NCI-H146 treated with DMSO at 0.1 percent for 48 hours (cell line): ENCODE results near the gene PIGT.

Experiments
- DNase-seq: peaks from one replicate; lab custom pipeline; 2025; ENCODE audit not compliant: unreplicated experiment; lab: John Stamatoyannopoulos, UW

The PIGT gene

DNA sequence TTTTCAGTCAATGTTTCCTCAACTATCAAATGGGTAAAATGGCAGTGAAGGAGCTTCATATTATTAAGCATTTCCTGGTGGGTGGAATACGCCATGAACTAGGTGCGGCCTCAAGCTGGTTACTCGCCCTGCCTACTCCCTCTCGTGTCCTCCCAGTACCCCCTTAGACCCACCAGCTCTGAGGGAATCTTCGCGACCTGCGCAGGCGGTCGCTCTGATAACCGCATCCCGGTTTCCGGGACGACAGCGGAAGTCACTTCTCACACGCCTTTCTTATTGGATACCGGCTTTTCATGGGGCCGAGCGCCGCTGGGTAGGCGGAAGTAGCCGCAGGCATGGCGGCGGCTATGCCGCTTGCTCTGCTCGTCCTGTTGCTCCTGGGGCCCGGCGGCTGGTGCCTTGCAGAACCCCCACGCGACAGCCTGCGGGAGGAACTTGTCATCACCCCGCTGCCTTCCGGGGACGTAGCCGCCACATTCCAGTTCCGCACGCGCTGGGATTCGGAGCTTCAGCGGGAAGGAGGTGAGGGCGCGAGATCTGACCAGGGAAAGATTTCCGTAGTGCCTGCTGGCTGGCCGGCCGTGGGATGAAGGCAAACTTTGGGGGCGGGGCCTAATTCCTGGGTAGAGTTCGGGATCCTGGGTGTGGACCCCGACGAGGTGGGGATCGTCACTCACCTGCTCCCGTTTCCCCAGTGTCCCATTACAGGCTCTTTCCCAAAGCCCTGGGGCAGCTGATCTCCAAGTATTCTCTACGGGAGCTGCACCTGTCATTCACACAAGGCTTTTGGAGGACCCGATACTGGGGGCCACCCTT is at the start of gene PIGT:
PIGT (plus strand) TSS at position 320 of the 816 bp plus-strand sequence; CDS start at position 336, 16 bp downstream.
- peak; percentile 92 for DNase-seq

DNA sequence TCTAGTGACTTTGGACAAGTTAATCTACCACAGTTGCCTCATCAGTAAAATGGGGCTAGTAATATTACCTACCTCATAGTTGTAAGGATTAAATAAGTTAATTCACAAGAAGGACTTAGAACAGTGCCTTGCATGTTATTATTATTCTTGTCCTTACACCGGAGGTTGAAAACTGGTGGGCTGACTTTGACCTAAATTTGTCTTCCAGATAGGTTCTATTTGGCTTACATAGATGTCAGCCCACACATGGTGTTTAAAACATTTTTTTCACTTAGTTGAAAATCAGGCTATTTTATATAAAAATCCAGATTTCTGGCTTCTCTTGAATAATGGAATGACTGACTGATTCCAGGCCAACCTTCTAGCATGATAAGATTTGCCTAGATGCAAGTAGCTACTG is 49.7 kb upstream of the PIGT start:
- DNase-seq, result no peak

DNA sequence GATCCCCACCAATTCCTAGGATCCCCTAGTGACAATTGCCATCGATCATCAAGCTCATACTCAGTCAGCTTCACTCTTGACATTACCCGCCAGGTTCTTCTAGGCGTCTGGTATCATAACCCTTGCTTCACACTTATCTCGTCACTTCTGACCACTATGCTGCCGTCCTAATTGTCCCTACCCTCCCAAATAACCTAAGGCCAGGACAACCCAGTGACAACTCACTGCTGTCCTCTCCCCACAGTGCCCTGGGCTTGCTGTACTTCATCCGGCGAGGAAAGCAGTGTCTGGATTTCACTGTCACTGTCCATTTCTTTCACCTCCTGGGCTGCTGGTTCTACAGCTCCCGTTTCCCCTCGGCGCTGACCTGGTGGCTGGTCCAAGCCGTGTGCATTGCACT is 49.3 kb upstream of the PIGT start:
- DNase-seq, result no peak

DNA sequence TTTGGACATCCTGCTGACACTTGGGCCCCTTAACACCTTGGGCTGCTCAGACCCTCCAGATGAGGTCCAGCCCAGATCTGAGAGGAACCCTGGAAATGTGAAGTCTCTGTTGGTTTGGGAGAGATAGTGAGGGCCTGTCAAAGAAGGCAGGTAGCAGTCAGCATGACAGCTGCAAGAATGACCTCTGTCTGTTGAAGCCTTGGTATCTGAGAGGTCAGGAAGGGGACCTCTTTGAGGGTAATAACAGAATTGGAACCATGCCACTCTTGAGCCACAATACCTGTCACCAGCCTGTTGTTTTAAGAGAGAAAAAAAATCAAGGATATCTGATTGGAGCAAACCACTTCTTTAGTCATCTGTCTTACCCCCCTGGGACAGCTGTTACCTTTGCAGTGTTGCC is 48.8 kb upstream of the PIGT start:
- no peak for DNase-seq

DNA sequence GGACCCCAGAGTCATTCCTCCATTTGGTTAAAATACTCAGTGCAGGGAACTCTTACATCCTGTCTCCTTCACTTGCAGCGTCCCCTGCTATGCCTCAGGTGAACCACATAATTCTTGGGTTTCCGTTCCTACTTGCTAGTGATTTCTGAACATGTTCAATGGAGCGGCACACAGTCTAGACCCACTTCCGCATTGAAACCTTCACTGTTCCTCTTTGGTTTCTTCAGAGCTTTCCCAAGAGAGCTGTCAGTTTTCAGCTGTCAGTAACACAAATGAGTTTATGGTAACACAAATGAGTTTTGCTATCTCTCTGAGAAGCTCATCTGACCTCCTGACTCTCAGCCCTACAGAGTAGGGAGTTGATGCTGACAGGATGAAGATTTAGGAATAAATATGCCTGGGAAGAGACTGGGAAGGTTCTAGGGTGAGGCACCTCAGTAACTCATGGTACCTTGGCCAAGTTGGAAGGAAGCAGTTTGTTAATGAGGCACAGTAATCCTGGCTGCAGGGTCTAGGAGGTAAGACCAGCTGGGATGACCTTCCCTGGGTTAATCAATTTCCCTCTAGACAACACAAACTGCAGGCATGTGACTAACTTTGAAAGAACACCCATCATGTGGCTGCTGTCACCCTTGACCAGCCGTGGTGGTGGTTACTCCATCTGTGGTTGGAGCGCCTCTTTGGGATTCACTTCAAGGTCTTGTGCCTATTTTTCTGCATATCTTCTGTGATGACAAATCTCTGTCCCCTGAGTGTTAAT is 47.5 kb upstream of the PIGT start:
- DNase-seq, result no peak

DNA sequence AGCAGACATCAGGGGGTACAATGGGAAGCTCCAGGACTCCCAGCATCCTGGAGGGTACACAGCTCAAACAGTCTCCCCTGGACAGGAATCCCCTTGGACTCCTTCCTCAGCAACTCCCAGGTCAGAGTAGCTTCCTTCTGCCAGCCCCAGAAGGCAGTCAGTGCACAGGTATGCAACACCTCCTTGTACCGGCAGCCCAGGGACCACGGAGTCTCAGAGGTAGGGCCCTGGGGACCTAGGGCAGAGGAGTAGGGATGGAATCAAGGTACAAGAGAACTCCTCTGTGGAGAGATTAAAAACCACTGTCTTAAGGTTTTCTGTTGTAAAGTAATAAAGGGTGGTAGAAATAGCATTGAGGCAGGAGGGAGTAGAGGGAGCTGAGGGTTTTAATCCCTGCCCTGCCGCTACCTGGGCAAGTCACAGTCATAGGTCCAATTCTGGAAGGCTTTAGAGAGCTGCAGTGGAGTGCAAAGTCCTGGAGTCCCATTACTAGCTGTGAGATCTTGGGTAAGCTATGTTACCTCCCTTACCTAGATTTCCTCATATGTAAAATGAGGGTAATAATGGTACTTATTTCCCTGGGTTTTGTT is 45.3 kb upstream of the PIGT start:
- DNase-seq, result no peak

DNA sequence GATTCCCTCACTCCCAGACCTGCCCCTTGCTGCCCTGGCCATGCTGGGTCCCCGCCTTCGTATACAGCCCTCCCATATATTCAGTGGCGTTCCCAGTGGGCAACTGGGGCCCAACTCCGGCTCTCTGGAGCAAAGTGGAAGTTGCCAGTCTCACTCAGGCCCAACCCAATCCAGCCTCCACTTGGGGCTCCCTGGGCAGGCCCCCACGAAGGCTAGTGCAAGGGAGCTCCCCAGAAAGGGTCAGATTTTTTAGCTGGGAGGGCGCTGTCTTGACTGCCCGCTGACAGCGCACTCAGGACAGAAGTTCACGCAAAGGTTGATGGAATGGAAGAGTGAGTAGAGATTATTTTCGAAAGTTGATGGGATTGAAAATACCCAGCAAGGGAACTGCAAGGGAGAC is 43.7 kb upstream of the PIGT start:
- no peak for DNase-seq

DNA sequence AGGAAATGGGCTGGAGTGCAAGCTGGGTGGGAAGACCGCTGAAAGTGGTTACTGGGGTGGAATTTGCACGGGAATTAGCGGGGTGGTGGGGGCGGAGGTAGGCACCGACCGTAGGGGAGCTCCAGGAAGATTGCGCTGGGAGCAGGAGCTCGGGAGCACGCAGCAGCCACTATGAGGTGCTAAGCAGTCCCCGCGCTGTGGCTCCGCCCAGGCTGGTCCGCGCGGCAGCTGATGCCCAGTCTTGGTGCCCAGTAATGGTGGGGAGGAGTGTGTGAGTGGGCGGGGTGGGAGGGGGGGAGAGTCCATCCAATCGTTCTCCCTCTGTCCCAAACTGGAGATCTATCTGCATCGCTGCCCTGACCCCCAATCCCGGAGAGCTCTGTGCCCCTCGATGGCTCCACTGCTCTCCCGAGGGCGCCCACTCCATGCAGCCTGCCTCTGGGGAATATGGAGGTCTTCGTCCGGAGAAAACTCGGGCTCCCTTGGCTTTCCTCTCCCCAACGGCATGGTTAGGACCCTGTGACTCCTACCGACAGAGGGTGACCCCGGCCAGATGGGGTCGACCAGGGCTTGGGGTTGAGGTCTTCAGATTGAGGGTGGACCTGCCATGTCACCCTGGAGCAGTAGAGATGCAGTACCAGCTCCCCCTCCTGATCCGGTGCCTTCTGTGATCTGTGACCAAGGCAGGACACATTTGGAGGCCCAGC is 43.1 kb upstream of the PIGT start:
- no peak for DNase-seq

DNA sequence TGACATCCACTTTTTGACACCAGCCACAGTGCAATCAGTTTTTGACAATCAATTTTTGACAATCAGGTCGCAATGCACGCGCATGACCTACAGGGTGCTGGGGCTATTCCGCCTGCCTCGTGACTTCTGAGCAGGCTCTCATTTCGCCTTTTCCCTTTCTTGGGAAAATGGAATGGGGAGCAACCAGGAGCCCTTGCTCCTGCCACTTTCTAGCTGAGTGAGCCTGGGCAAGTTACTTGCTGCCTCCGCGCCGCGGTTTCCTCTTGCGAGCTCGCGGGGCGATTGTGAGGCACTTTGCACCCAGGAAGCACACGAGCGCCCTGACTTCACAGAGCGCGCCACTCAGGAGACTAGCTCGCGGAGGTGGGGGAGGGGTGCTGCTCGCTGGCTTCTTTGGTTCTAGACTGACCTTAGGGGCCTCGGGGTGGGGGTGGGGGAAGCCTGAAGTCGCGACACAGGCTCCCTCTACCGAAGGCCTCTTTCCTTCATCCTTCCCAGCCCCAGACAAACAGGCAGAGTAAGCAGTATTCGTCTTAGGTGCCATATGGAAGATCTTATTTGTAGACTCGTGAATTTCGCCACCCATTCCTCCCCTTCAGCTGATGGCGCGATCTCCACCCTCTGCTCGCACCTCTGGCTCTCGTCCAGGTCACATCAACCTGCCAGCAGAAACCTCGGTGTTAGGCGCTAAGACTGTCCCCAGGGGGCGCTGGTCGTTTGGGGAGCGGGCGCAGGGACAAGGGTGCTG is 42.4 kb upstream of the PIGT start:
- DNase-seq, result peak; percentile 80

DNA sequence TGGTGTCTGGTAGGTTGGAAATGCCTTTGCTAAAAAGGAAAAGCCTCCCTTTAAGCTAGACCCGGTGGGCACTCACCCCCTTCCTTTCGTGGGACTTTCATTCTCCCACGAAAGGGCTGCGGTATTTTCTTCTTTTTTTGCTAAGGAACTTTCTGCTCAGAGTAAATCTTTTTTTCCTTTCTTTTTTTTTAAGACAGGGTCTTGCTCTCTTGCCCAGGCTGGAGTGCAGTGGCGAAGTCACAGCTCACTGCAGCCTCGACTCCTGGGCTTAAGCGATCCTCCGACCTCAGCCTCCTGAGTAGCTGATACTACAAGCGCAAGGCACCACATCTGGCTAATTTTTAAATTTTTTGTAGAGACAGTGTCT is 41.9 kb upstream of the PIGT start:
- no peak for DNase-seq

DNA sequence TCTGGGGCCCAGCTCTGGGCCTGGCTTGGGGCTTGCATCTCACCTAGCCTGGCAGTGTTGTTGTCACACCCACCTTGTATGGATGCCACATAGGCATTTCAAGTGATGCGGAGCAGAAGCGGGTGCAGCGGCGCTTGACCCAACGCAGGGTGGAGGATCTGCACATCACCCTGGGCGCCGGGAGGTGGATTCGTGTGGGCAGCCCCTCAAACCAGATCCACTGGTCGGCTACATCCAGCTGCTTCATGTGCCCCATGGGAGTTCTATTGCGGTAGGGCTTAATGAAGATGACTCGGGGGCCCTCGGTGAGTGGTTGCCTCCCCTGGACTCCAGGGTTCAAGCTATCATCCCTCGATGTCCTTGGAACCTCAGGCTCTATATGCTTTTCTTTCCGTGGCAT is 41.0 kb upstream of the PIGT start:
- DNase-seq, result no peak

DNA sequence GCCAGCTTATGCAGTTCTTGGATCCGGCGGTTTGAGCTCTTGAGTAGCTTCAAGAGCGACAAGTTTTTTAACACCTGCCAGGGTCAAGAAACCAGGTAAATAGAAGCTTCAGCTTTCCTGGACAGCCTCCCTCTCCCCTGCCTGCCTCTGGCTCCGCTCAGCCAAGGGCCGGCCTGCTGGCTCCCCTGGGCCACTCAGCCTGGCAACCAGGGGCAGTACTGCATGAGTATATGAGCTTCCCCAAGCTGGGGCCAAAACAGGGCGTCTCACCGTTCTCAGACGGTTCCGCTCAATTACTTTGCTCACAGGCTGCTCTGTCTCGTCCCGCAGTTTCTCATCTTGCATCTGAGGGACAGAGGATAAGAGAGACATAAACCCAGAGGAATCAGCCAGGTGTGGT is 38.7 kb upstream of the PIGT start:
- no peak for DNase-seq

DNA sequence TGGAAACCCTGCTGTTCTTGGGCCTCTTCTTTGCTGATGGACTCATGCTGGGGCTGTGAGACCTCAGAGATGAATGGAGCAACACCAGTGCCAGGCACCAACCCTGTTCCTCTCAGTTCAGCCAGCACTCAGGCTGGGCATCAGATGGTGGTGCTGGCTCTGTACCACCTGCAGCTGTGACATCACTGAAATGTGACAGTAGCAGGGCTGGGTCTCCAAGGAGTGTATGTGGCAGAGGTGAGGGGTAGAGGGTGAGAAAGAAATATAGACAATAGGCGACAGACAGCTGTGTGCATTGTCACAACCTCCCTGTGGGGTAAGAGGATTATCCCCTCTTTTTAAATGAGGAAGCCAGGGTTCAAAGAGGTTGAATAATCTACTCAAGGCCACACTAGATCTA is 37.8 kb upstream of the PIGT start, which contains the start of gene TP53TG5:
TP53TG5 (minus strand) TSS at position 135 of the 400 bp plus-strand sequence; CDS start at position 46, 89 bp downstream.
- DNase-seq, result no peak

DNA sequence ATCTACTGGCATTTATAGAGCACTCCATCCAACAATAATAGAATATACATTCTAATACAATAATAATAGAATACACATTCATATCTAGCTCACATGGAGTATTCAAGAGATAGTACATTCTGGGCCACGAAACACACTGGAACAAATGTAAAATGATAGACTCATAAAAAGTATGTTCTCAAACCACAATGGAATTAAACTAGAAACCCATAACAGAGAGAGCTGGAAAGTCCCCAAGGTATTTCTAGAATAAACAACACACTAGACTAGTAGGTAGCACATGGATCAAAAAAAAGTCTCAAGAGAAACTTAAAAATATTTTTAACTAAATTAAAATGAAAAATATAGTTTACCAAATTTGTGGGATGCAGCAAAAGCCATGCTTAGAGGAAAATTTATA is 28.7 kb upstream of the PIGT start:
- no peak for DNase-seq

DNA sequence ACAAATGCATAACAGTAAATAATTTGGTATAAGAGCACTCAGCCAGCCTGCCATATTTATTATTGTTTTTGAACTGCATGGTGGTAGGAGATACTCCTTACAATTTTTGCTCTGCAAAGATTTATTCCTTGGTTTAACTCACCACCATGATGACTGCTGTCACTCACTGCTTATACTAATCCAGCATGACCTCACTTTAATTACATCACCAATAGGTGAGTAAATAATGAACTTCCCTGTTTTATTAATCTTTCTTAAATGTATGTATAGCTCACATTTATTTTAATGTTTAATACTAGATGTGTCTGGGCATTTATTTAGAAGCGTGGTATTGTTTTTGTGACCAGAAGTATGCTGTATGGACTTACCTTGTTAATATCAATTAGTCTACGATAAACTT is 25.0 kb upstream of the PIGT start:
- DNase-seq, result no peak

DNA sequence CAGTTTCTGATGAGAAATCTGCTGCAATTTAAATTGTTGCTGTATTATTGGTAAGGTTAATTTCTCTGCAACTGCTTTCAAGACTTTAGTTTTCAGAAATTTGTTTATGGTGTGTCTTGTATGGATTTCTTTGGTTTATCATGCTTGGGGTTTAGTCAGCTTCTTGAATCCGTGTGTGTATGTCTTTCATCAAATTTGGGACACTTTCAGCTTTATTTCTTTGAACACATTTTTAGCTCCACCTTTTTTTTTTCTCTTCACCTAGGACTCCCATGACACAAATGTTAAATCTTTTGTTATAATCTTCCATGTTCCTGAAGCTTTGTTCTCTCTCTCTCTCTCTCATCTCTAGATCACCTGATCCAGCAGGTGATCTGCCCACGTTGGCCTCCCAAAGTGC is 24.4 kb upstream of the PIGT start:
- no peak for DNase-seq

DNA sequence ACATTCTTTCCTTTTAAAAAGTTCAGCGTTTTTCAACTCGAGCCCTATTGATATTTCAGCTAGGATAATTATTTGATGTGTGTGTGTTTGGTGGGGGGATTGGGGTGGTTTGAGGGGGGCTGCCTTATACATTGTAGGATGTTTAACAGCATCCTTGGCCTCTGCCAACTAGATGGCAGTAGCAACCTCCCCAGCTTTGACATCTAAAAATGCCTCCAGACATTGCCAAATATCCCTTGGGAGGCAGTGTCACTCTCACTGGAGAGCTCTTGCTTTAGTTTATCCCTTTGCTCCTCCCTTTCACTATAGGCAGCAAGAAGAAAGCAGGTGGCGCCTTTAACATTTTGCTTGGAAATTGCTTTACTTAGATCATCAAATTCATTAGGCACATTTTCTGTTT is 23.2 kb upstream of the PIGT start:
- no peak for DNase-seq

DNA sequence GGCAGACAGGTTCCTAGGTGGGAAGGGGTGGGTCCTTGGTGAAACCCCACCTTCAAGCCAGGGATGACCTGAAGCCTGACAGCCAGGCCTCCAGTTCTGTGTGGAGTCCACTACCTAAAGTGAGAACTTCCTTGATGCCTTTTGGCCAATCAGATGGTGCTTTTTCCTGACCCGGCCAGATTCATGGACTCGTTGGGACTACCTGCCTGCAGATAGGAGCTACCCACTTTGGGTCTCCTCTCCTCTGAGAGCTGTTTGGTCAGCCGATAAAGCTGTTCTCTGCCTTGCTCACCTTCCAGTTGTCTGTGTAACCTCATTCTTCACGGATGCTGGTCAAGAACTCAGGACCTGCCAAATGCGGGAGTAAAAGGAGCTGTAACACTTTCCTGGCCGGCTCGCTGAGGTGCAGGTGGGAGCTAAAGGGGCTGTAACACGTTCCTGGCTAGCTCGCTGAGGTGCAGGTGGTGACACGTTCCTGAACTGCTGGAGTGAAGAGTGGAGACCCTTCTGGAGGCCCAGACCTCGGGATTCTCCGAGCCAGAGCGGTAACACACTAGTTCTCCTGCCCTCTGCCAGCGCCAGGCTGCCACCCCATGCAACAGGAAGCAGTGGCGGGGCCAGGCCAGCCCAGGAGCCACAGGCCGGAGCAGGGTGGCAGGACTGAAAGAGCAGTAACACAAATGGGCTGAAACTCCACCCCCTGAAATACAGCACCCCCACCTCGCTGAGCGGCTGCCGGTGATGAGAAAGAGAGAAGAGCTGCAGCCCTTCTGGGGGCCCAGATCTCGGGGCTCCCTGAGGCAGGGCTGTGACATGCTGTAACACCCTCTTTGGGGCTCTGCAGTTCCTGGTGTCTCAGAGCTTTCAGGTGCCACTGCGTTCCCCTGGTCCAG is 21.5 kb upstream of the PIGT start:
- DNase-seq, result no peak

DNA sequence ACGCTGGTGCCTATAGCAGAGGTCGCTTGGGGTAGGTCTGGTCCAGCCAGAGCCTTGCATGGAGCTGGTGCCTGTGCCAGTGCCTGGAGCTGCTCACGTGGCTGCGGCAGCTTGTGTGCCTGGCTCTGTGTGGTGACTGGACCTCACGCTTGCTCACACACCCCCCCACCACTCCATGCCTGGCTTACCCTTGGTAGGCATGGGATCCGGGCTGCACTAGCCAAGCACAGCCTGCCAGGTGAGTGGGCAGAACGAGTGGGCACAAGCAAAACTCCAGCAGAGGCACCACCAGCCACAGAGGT is 20.9 kb upstream of the PIGT start:
- DNase-seq, result no peak

DNA sequence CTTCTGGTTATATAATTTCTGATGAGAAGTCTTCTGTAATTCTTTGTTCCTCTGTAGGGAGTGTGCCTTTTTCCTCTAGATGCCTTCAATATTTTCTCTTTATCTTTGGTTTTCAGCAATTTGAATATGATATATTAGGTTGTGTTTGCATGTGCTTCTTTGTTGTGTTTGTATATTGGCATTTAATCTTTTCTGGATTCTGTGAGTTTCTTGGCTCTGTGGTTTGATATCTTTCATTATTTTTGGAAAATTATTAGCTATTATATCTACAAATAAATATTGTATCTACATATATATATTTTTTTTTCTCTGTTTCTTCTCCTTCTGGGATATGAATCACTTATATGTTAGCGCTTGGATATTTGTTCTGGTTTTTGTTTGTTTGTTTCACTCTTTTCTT is 16.9 kb upstream of the PIGT start:
- no peak for DNase-seq
